HCT116 (cell line): ENCODE measurements around the gene SCFD2. TPM values are rescaled to one million over a fixed set of nuclear protein-coding genes. Genes with fewer than 3 reads are reported as not detected.

Source experiments
- ATAC-seq: fragments of 200-7000 bp; cut with Tn5 transposase; 2 replicates; pipeline ENCODE4 v1.9.1; 2020; ENCODE audit warnings: mild to moderate bottlenecking, moderate library complexity
- BruUV-seq: library from RNA; stranded (reverse); fragments of 400-500 nt; replicated peaks from 2 replicates; lab custom pipeline; 2021; lab: Mats Ljungman, UMichigan
- CTCF ChIA-PET: fragments of 300-600 bp; sonication (Branson Sonifier 250); formaldehyde crosslinking; loops from one replicate; lab custom pipeline; 2021; ENCODE audit warnings: antibody characterized with exemption; lab: Charles Lee
- POLR2A ChIA-PET: fragments of 300-600, 350-600 bp; sonication (Branson Sonifier 250); formaldehyde crosslinking; loops from one replicate; lab custom pipeline; 2021; ENCODE audit warnings: antibody characterized with exemption; lab: Charles Lee
- RAD21 ChIA-PET, 2 experiments: fragments of 300-600 bp; sonication (Branson Sonifier 250); formaldehyde crosslinking; loops; one replicate each; lab custom pipeline; 2023; ENCODE audit warnings: low total read pairs in 2 of 2; ENCODE audit not compliant: uncharacterized antibody in 2 of 2, unreplicated experiment in 2 of 2, low non-redundant PET in 1 of 2; lab: Charles Lee
- DNase-seq: peaks from one replicate; pipeline ENCODE4 v3.0.0-alpha.2; 2010; ENCODE audit warnings: low read depth, low spot score
- H2AFZ ChIP-seq: fragments of 200-600 bp; shearing (Covaris generic), sonication (generic); 2 replicates; pipeline ENCODE4 v1.6.1; 2017; ENCODE audit warnings: low read depth, mixed run types, mixed read lengths, antibody characterized with exemption, low read length; ENCODE audit not compliant: poor library complexity, severe bottlenecking
- H3K27ac ChIP-seq: 2 replicates; pipeline ENCODE4 v1.5.1; 2012; ENCODE audit warnings: low read depth, low read length
- H3K27me3 ChIP-seq: fragments of 200-600 bp; sonication (generic); 2 replicates; pipeline ENCODE4 v1.6.1; 2016; ENCODE audit warnings: mixed run types, low read length, mixed read lengths; ENCODE audit not compliant: insufficient read depth
- H3K36me3 ChIP-seq, 2 experiments: fragments of 200-500 bp in 1 of 2; fragments of 200-600 bp in 1 of 2; sonication (Bioruptor generic) in 1 of 2; sonication (generic) in 1 of 2; 2 replicates each; pipeline versions ENCODE4 v1.5.1 to v1.6.1; 2014 to 2016; ENCODE audit warnings: low read length in 2 of 2, inconsistent platforms in 1 of 2, mixed read lengths in 1 of 2, mixed run types in 1 of 2; ENCODE audit not compliant: insufficient read depth in 2 of 2, control insufficient read depth in 1 of 2
- H3K4me1 ChIP-seq, 2 experiments: fragments of 200-600 bp in 1 of 2; sonication (generic) in 1 of 2; 2 replicates each; pipeline versions ENCODE4 v1.5.1 to v1.6.1; 2012 to 2017; ENCODE audit warnings: low read length in 2 of 2, inconsistent platforms in 1 of 2, mild to moderate bottlenecking in 1 of 2, mixed read lengths in 1 of 2, mixed run types in 1 of 2, moderate library complexity in 1 of 2; ENCODE audit not compliant: insufficient read depth in 2 of 2, control insufficient read depth in 1 of 2
- H3K4me2 ChIP-seq: fragments of 200-600 bp; sonication (generic); 2 replicates; pipeline ENCODE4 v1.6.1; 2017; ENCODE audit warnings: mixed run types, low read length, mixed read lengths
- H3K4me3 ChIP-seq, 2 experiments: fragments of 200-600 bp in 1 of 2; sonication (generic) in 1 of 2; replicated peaks in 1 of 2; 2 replicates each; pipeline ENCODE4 v1.5.1; 2011 to 2016; ENCODE audit warnings: low read length in 2 of 2, control low read depth in 1 of 2, low read depth in 1 of 2, mild to moderate bottlenecking in 1 of 2, mixed read lengths in 1 of 2, mixed run types in 1 of 2
- H3K79me2 ChIP-seq: fragments of 200-600 bp; sonication (generic); 2 replicates; pipeline ENCODE4 v1.6.1; 2017; ENCODE audit warnings: mild to moderate bottlenecking, mixed run types, low read length, moderate library complexity, mixed read lengths; ENCODE audit not compliant: insufficient read depth
- H3K9ac ChIP-seq: fragments of 200-600 bp; sonication (generic); 2 replicates; pipeline ENCODE4 v1.6.1; 2016; ENCODE audit warnings: low read length, mixed read lengths
- H3K9me2 ChIP-seq: fragments of 200-600 bp; sonication (generic), shearing (Covaris generic); 2 replicates; pipeline ENCODE4 v1.6.1; 2017; ENCODE audit warnings: mixed run types, mild to moderate bottlenecking, moderate library complexity; ENCODE audit not compliant: insufficient read depth
- H3K9me3 ChIP-seq, 2 experiments: fragments of 200-500 bp in 1 of 2; fragments of 200-600 bp in 1 of 2; sonication (Bioruptor generic) in 1 of 2; sonication (generic) in 1 of 2; 2 replicates each; pipeline ENCODE4 v1.6.1; 2014 to 2017; ENCODE audit warnings: low read length in 2 of 2, mixed read lengths in 2 of 2, inconsistent platforms in 1 of 2, low read depth in 1 of 2, mild to moderate bottlenecking in 1 of 2, mixed run types in 1 of 2, moderate library complexity in 1 of 2; ENCODE audit not compliant: control insufficient read depth in 1 of 2, insufficient read depth in 1 of 2
- H4K20me1 ChIP-seq: fragments of 200-600 bp; sonication (generic), shearing (Covaris generic); 2 replicates; pipeline ENCODE4 v1.6.1; 2017; ENCODE audit warnings: mixed run types, mild to moderate bottlenecking, moderate library complexity; ENCODE audit not compliant: insufficient read depth
- ATF3 ChIP-seq: IDR thresholded peaks from 2 replicates; pipeline ENCODE4 v1.6.1; 2012
- CEBPB ChIP-seq: IDR thresholded peaks from 2 replicates; pipeline ENCODE4 v1.6.1; 2012; ENCODE audit warnings: low read depth
- ELF1 ChIP-seq: IDR thresholded peaks from 2 replicates; pipeline ENCODE4 v1.6.1; 2012; ENCODE audit warnings: low read depth, borderline replicate concordance
- EZH2phosphoT487 ChIP-seq: fragments of 200-600 bp; IDR thresholded peaks from 2 replicates; pipeline ENCODE4 v1.6.1; 2018; ENCODE audit warnings: antibody characterized with exemption, borderline replicate concordance
- MAX ChIP-seq: IDR thresholded peaks from 2 replicates; pipeline ENCODE4 v1.6.1; 2012
- POLR2AphosphoS5 ChIP-seq: IDR thresholded peaks from 2 replicates; pipeline ENCODE4 v1.6.1; 2011; ENCODE audit warnings: mild to moderate bottlenecking, low read depth, low read length, moderate library complexity
- REST ChIP-seq: IDR thresholded peaks from 2 replicates; pipeline ENCODE4 v1.6.1; 2012; ENCODE audit warnings: low read depth
- SIN3A ChIP-seq: IDR thresholded peaks from 2 replicates; pipeline ENCODE4 v1.6.1; 2012; ENCODE audit warnings: low read depth
- SP1 ChIP-seq: IDR thresholded peaks from 2 replicates; pipeline ENCODE4 v1.6.1; 2012; ENCODE audit warnings: low read depth
- TCF7L2 ChIP-seq: IDR thresholded peaks from 2 replicates; pipeline ENCODE4 v1.7.0; 2011; ENCODE audit warnings: borderline replicate concordance, inconsistent platforms; ENCODE audit not compliant: insufficient read depth, insufficient read length; ENCODE audit errors: extremely low read depth
- ZBTB33 ChIP-seq: IDR thresholded peaks from 2 replicates; pipeline ENCODE4 v1.6.1; 2011; ENCODE audit warnings: mild to moderate bottlenecking, low read length, moderate library complexity; ENCODE audit not compliant: insufficient replicate concordance; ENCODE audit errors: extremely low read depth
- ZFX ChIP-seq: fragments of 450-650 bp; IDR thresholded peaks from 2 replicates; pipeline ENCODE4 v1.6.1; 2017
- ZNF274 ChIP-seq: fragments of 200-500 bp; sonication (Bioruptor generic); IDR thresholded peaks from 2 replicates; pipeline ENCODE4 v1.6.1; 2014; ENCODE audit warnings: mild to moderate bottlenecking, low read depth, low read length, inconsistent platforms
- intact Hi-C: fragments of 100-400 bp; cut with micrococcal nuclease; formaldehyde crosslinking; loops from 2 replicates; pipeline ENCODE4 v1.10.0; 2022
- total RNA-seq: library from RNA; stranded (reverse); gene quantifications from one replicate; pipeline ENCODE4 v1.2.1, GENCODE V29; 2021; ENCODE audit not compliant: unreplicated experiment

The SCFD2 gene
- total RNA-seq, 1 experiment from 2014 or later: 13.6 TPM

GRCh38 chr4:53162969-53163368 lies 202.9 kb downstream of the SCFD2 start (continued):
- TF ChIP-seq REST (no peak), MAX (no peak), SIN3A (no peak)

GRCh38 chr4:53161787-53162433 lies 204.0 kb downstream of the SCFD2 start:
- intact Hi-C loops: no loop called here
- ChIA-PET CTCF (no interaction called here), POLR2A (no interaction called here), RAD21 (no interaction called here)
- Histone ChIP-seq H3K4me2 (no peak overlapping the region), H3K27ac (no peak overlapping the region), H3K9me3 (no peaks in the 10 kb centered on the region), H3K9me2 (no peaks in the 10 kb centered on the region), H3K9ac (no peak overlapping the region), H3K79me2 (no peaks in the 10 kb centered on the region), H3K27me3 (no peaks in the 10 kb centered on the region), H3K4me3 (no peak overlapping the region), H4K20me1 (no peaks in the 10 kb centered on the region), H3K4me1 (no peaks in the 10 kb centered on the region), H2AFZ (no peak overlapping the region), H3K36me3 (no peaks in the 10 kb centered on the region)
- ATAC-seq (no peak), DNase-seq (no peak)
- no TSS peak for BruUV-seq
- no peak for TF ChIP-seq MAX
- TF ChIP-seq ZNF274: no peak
- TF ChIP-seq ZFX: no peak
- TF ChIP-seq ZBTB33: no peak
- TF ChIP-seq POLR2AphosphoS5: no peak
- no peak for TF ChIP-seq ATF3
- no peak for TF ChIP-seq CEBPB
- TF ChIP-seq SP1: no peak
- TF ChIP-seq SIN3A: no peak
- TF ChIP-seq EZH2phosphoT487: no peak
- no peak for TF ChIP-seq REST
- TF ChIP-seq ELF1: no peak
- no peak for TF ChIP-seq TCF7L2
